Glomerular endothelial cell (primary cell): ENCODE measurements around the gene GNG12. TPM values are rescaled to one million over a fixed set of nuclear protein-coding genes. Genes with fewer than 3 reads are reported as not detected.

Experiments used
- DNase-seq: peaks from one replicate; pipeline ENCODE4 v3.0.0-alpha.2; 2011; ENCODE audit warnings: low read depth, low spot score; ENCODE audit errors: extremely low read depth
- total RNA-seq: library from RNA; depleted of rRNA; stranded (reverse); fragments of >200 nt; gene quantifications from 2 replicates; pipeline ENCODE4 v1.2.3, GENCODE V29; 2015

GNG12 gene
- total RNA-seq, 1 donor from 2014 or later: 156 TPM

DNA sequence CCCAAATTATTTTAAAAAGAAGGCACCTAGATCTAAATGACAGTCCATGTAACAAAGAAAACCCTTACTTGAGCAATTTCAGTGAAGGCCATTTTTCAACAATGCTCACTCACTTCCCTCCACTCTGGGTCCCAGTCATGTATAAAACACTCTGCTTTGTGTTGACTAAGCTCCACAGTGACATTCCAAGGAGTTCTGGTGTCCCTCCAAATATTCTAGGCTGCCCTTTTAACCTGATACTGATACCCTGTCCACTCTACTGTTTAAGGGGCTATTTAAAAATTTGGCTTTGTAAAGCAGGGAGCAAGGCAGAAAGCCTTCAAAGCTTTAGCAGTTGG, 73.6 kb downstream of the GNG12 start:
- no peak for DNase-seq

DNA sequence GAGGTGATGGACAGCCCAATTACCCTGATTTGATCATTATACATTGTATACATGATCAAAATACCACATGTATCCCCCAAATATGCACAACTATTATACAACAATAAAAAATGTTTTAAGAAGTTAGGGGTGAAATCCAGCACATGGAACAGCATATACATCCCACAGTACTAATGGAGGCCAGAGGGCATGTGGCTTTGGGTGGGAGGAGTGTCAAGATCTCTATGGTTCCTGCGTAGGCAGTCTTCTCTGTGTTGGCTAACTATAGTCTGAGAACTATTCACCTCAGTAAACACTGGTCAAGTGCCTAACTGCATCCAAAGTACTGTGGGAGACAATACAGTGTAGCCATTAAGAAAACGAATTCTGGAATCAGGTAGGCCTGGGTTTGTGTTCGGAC, 74.2 kb downstream of the GNG12 start:
- no peak for DNase-seq

DNA sequence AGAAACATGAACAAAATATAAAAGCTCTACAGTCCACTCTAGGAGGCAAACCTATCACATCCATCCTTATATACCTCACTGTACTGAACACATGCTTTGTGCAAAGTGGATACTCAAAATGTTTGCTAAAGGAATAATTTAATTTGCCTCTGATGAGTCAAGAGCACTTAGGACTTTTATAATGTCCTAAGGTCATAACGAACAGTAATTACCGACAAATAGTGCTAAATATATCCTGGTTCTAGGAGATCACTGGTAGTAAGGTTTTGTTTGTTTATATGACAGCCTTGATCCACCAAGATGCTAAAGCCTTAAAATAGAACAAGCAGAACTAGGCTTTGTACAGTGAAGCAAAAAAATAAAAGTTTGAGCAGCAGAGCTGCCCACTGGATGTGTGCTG, 77.6 kb downstream of the GNG12 start:
- no peak for DNase-seq

DNA sequence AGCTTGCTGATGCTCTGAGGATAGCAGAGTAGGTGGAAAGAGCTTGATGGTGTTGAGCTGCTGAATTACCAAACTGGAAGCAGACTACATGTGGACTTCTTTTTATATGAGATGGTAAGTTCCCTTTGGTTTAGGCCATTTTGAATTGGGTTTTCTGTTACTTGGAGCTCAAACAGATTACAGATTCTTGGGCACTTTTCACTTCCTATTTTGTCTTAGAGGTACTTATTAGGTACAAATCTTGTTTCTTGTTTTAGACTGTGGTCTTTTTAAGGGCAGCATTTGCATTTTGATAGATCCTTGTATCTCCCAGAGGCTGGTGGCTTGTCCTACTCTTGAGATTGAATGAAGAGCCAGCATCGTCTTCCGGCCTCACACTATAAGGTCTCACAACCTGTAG, 78.1 kb downstream of the GNG12 start:
- DNase-seq: no peak

- DNase-seq: no peak
Observed at GRCh38 chr1:67754526-67754920, 78.7 kb downstream of the GNG12 start.

DNA sequence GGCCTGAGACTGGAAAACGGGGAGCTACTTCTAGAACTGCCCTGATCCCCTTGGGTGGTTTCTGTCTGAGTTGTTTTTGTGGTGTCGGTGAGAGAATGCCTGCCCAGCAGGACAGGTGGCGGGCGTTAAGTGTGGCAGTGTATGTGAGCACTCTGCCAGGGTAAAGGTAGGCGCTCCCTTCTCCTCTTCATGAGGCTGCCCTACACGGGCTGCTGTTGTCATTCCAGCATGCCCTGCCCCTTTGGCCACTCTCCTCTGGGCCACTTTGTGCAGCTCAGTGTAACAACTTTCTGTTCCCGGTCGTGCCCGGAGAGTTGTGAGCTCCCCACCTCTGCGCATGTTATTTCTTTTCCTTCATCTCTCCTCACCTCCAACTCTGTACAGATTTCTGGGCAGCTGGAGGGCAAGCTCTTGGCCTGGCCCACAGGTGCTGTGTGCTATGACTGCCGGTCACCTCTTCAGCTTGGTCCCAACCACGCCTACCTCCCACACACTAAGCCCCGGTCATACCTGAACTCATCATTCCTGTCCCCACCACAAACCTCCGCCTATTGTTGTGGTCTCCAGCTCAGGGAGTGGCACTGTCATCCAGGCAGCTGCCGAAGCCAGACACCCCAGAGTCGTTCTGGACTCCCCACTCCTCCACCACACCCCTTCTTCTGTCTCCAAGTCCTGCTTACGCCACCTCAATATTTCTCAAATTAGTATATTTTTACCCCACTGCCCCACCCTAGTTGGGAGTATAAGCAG, 79.3 kb downstream of the GNG12 start:
- DNase-seq: no peak

DNA sequence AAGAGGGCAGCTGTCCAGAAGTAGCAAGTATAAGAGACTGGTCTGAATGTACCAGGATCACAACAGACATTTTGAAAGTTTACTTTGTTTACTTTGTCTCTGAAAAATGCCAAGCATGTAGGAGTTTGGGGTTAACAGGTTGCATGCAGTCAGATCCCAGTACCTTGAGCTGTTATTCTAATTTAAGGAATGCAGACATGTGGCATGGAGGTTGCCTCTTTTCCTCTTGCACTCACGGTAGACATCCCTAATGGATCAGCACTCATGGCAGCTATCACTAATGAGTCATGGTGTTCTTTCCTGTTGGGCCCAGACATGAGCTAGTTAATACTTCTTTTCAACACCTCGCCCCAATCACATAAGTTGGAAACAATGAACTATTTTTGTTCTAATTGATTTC, 81.0 kb downstream of the GNG12 start:
- DNase-seq: no peak

DNA sequence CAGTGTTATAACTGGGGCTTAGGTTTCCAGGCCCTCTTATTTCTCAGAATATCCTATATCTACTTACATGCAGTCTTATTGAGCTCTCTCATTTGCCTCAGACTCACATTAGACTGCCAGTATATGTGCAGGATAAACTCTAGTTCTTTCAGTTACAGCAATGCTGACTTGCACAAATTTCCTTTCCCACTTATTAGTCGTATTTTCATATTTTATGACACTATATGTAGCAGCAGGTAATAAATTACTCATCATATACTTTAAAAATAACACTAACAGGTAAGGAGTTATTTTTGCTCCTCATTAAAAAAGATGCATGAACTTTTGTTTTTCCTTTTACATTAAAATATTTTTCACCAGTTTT, 82.6 kb downstream of the GNG12 start:
- no peak for DNase-seq

GRCh38 chr1:67749844-67750690, 83.2 kb downstream of the GNG12 start:
- no peak for DNase-seq

- DNase-seq: no peak
Observed at GRCh38 chr1:67749263-67749843, 83.9 kb downstream of the GNG12 start.

GRCh38 chr1:67748630-67749029, 84.6 kb downstream of the GNG12 start:
- DNase-seq: no peak

DNA sequence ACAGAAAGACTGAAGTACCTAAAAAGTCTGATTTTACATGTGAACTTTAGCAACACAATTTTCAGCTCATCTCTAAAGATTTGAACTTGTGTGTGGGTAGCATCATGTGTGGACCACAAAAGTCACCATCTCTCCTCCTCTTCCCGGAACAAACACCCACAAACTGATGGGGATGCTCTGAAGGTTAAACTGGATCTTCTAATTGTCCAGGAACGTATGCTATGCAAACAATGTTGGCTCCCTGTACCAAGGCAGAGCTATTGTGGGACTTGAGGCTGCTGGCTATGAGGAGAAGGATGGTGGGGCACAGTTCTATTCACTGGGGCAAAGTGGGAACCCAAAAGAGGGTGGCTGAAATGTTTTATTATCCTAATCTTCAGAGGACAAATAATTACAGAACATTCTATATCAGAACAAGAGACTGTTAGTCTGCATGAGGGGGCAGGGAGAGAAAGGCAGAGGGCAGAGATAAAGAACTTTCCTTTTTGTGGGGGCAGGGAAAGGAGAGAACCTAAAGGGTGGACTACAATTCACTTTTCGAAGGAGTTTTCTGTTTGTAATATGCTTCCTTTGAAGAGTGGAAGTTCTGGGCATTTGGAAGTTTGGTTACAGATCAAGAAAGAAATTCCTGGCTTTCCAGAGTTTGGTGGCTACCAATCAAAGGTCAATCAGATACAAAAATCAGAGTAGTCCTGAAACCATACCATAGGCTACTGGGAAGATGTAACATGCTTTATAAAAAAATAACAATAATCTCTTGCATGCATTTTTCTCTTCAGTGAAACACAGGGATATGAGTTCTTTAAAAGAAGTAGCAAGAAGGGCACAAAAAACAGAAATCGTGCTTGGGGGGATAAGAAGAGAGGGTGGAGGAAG, 85.4 kb downstream of the GNG12 start:
- DNase-seq: no peak

- no peak for DNase-seq
Observed at GRCh38 chr1:67745875-67746698, 87.2 kb downstream of the GNG12 start.

GRCh38 chr1:67743072-67743725, 90.1 kb downstream of the GNG12 start:
- no peak for DNase-seq

GRCh38 chr1:67741736-67742135, 91.5 kb downstream of the GNG12 start:
- no peak for DNase-seq

GRCh38 chr1:67741121-67741520, 92.1 kb downstream of the GNG12 start:
- no peak for DNase-seq

DNA sequence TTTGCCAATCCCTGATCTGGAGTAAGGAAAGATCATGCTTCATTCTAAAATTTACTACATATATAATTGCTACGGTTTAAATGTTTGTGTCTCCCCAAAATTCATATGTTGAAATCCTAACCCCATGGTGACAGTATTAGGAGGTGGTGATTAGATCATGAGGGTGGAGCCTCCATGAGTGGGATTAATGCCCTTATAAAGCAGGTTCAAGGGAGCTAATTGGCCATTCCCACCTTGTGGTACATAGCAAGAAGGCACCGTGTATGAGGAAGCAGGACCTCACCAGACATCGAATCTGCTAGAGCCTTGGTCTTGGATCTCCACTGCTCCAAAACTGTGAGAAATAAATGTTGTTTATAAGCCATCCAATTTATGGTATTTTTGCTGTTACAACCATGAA, 92.7 kb downstream of the GNG12 start:
- no peak for DNase-seq

GRCh38 chr1:67739361-67739760, 93.9 kb downstream of the GNG12 start:
- no peak for DNase-seq

GRCh38 chr1:67738401-67738800, 94.9 kb downstream of the GNG12 start:
- DNase-seq: no peak

DNA sequence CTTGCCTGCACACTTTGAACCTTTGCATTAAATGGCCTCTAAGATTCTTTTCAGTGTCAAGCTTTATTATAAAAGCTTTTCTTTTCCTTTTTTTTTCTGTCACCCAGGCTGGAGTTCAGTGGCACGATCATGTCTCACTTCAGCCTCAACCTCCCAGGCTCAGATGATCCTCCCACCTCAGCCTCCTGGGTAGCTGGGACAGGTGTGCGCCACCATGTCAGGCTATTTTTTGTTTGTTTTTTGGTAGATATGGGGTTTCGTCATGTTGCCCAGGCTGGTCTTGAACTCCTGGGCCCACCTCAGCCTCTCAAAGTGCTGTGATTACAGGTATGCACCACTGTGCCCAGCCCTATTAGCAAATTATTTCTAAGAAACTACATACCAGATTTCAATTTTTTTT, 95.4 kb downstream of the GNG12 start:
- DNase-seq: no peak
